ENCODE results near the gene AP1S3.

DNA sequence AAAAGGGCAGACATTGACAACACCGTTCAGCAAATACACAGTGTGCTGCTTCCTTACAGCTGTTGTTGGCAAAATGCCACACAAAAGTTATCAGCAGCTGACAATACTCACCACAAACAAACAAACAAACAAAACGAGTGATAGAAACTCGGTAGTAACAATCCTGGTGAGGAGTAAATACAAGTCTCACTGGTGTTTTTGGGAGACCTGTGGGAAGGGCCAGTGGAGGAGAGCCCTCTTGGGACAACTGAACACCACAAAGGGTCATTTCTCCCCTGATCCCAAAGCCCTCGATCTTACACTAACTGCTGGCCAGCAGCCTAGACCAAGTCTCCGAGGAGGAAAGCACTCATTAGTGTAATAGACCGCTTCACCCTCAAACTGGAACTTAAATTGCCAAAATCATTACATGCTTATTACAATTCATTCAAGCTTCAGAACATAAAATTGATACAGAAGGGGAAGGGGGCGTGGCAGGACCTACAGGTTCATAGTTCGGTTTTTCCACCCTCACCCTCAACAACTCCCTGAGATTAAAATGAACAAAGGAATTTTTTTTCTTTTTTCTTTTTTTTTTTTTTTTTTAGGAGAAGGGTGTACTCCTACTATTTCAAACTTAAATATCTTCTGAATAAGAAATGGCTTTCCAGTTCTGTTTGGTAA, 5.0 kb downstream of the AP1S3 start:
- TF ChIP-seq EZH2 (IDR thresholded peaks at IDR 0.05; ENCODE audit: insufficient read depth, low read length), result no peak
- TF ChIP-seq, protein P1, sequence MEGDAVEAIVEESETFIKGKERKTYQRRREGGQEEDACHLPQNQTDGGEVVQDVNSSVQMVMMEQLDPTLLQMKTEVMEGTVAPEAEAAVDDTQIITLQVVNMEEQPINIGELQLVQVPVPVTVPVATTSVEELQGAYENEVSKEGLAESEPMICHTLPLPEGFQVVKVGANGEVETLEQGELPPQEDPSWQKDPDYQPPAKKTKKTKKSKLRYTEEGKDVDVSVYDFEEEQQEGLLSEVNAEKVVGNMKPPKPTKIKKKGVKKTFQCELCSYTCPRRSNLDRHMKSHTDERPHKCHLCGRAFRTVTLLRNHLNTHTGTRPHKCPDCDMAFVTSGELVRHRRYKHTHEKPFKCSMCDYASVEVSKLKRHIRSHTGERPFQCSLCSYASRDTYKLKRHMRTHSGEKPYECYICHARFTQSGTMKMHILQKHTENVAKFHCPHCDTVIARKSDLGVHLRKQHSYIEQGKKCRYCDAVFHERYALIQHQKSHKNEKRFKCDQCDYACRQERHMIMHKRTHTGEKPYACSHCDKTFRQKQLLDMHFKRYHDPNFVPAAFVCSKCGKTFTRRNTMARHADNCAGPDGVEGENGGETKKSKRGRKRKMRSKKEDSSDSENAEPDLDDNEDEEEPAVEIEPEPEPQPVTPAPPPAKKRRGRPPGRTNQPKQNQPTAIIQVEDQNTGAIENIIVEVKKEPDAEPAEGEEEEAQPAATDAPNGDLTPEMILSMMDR (IDR thresholded peaks at IDR 0.05; ENCODE audit: insufficient read depth, low read depth, low read length), result no peak

Measured in astrocyte (in vitro differentiated cells and primary cell).